Vagina (tissue), 2 donors: ENCODE data around the gene H1-8. TPM values are rescaled to one million over a fixed set of nuclear protein-coding genes. Genes with fewer than 3 reads are reported as not detected.
"Not testable (repeated sequence)": the region's sequence is repeated elsewhere in the genome, so short reads cannot be mapped to it uniquely, and the experiment has no call there.

Source experiments
- DNase-seq, 2 donors: peaks; one replicate each; pipeline ENCODE4 v3.0.0-alpha.2; 2017; ENCODE audit errors: extremely low spot score in 2 of 2
- H3K27ac ChIP-seq: fragments of 200-600 bp; sonication (generic); one replicate; pipeline ENCODE4 v1.5.1; 2019
- H3K27me3 ChIP-seq: fragments of 200-600 bp; sonication (generic); one replicate; pipeline ENCODE4 v1.5.1; 2019
- H3K36me3 ChIP-seq, 2 donors: fragments of 200-600 bp; sonication (generic); one replicate each; pipeline ENCODE4 v1.5.1; 2017 to 2019
- H3K4me1 ChIP-seq: fragments of 200-600 bp; sonication (generic); one replicate; pipeline ENCODE4 v1.5.1; 2019
- H3K4me3 ChIP-seq, 2 donors: fragments of 200-600 bp; sonication (generic); 1 replicate in 1 of 2; 2 replicates in 1 of 2; pipeline ENCODE4 v1.5.1; 2016 to 2019
- H3K9me3 ChIP-seq: fragments of 200-600 bp; sonication (generic); one replicate; pipeline ENCODE4 v1.5.1; 2019
- POLR2A ChIP-seq, 2 donors: fragments of 450-650 bp; IDR thresholded peaks; one replicate each; pipeline ENCODE4 v1.6.1; 2017; ENCODE audit warnings: antibody characterized with exemption in 2 of 2, mild to moderate bottlenecking in 2 of 2, moderate library complexity in 2 of 2
- POLR2AphosphoS5 ChIP-seq, 2 donors: sonication (generic); formaldehyde crosslinking; IDR thresholded peaks; one replicate each; pipeline ENCODE4 v1.9.0; 2017; ENCODE audit warnings: antibody characterized with exemption in 2 of 2, mild to moderate bottlenecking in 2 of 2, low read depth in 1 of 2; ENCODE audit not compliant: insufficient read depth in 1 of 2
- intact Hi-C: fragments of 100-400 bp; cut with DNase I; formaldehyde crosslinking; loops from one replicate; pipeline ENCODE4 v1.15.1; 2023
- total RNA-seq: library from RNA; depleted of rRNA; stranded (reverse); fragments of >200 nt; gene quantifications from one replicate; pipeline ENCODE4 v1.2.3, GENCODE V29; 2016
- TF ChIP-seq, protein P1 (sequence below), 3 experiments: fragments of 450-650 bp in 2 of 3; fragments of 200-600 bp in 1 of 3; sonication (generic) in 1 of 3; IDR thresholded peaks; one replicate each; pipeline ENCODE4 v1.5.1; 2017 to 2019; ENCODE audit warnings: antibody characterized with exemption in 3 of 3, mild to moderate bottlenecking in 2 of 3, moderate library complexity in 2 of 3

Gene H1-8
- total RNA-seq, 1 donor from 2014 or later, result not detected

- no peak for DNase-seq
- Histone ChIP-seq H3K4me3 (no peak overlapping the region), H3K27me3 (no peaks in the 10 kb centered on the region), H3K36me3 (peaks cover 0 to 12% of the 10 kb centered on the region in 2 donors), H3K27ac (no peak overlapping the region), H3K9me3 (no peaks in the 10 kb centered on the region), H3K4me1 (peaks cover 6% of the 10 kb centered on the region)
- intact Hi-C loops, result no loop called here
- TF ChIP-seq POLR2AphosphoS5 (IDR thresholded peaks at IDR 0.05; ENCODE audit: insufficient read depth in 1 of 2, low read depth in 1 of 2) (no peak), POLR2A (IDR thresholded peaks at IDR 0.05) (no peak)
- TF ChIP-seq, protein P1, sequence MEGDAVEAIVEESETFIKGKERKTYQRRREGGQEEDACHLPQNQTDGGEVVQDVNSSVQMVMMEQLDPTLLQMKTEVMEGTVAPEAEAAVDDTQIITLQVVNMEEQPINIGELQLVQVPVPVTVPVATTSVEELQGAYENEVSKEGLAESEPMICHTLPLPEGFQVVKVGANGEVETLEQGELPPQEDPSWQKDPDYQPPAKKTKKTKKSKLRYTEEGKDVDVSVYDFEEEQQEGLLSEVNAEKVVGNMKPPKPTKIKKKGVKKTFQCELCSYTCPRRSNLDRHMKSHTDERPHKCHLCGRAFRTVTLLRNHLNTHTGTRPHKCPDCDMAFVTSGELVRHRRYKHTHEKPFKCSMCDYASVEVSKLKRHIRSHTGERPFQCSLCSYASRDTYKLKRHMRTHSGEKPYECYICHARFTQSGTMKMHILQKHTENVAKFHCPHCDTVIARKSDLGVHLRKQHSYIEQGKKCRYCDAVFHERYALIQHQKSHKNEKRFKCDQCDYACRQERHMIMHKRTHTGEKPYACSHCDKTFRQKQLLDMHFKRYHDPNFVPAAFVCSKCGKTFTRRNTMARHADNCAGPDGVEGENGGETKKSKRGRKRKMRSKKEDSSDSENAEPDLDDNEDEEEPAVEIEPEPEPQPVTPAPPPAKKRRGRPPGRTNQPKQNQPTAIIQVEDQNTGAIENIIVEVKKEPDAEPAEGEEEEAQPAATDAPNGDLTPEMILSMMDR (IDR thresholded peaks at IDR 0.05), result no peak
Observed at GRCh38 chr3:129513705-129514104, 29.3 kb upstream of the H1-8 start.

GRCh38 chr3:129514110-129514509 is 28.9 kb upstream of the H1-8 start:
- no peak overlapping the region for H3K4me3 ChIP-seq
- peaks cover 6% of the 10 kb centered on the region for H3K4me1 ChIP-seq
- peaks cover 0 to 15% of the 10 kb centered on the region in 2 donors for H3K36me3 ChIP-seq
- H3K9me3 ChIP-seq, result no peaks in the 10 kb centered on the region
- H3K27ac ChIP-seq, result no peak overlapping the region
- TF ChIP-seq, protein P1 (IDR thresholded peaks at IDR 0.05), result no peak
- no peak for TF ChIP-seq POLR2AphosphoS5 (IDR thresholded peaks at IDR 0.05; ENCODE audit: insufficient read depth in 1 of 2, low read depth in 1 of 2)
- TF ChIP-seq POLR2A (IDR thresholded peaks at IDR 0.05), result no peak
- no peak for DNase-seq
- intact Hi-C loops, result no loop called here
- H3K27me3 ChIP-seq, result no peaks in the 10 kb centered on the region

- intact Hi-C loops, result no loop called here
Observed at GRCh38 chr3:129514563-129514962, 28.4 kb upstream of the H1-8 start.

GRCh38 chr3:129515108-129515820 is 27.7 kb upstream of the H1-8 start:
- H3K4me1 ChIP-seq, H3K27me3 ChIP-seq, H3K4me3 ChIP-seq, intact Hi-C loops, H3K27ac ChIP-seq, H3K9me3 ChIP-seq, DNase-seq: not testable (repeated sequence)
- H3K36me3 ChIP-seq, result peaks cover 0 to 23% of the 10 kb centered on the region in 2 donors

More at GRCh38 chr3:129514563-129514962, 28.4 kb upstream of the H1-8 start:
- no peaks in the 10 kb centered on the region for H3K9me3 ChIP-seq
- H3K36me3 ChIP-seq, result peaks cover 0 to 19% of the 10 kb centered on the region in 2 donors
- no peak overlapping the region for H3K4me3 ChIP-seq
- no peak for DNase-seq
- H3K27me3 ChIP-seq, result no peaks in the 10 kb centered on the region
- H3K27ac ChIP-seq, result no peak overlapping the region
- peaks cover 6% of the 10 kb centered on the region for H3K4me1 ChIP-seq
- TF ChIP-seq POLR2AphosphoS5 (IDR thresholded peaks at IDR 0.05; ENCODE audit: insufficient read depth in 1 of 2, low read depth in 1 of 2), result no peak
- TF ChIP-seq, protein P1 (IDR thresholded peaks at IDR 0.05), result no peak
- no peak for TF ChIP-seq POLR2A (IDR thresholded peaks at IDR 0.05)

DNA sequence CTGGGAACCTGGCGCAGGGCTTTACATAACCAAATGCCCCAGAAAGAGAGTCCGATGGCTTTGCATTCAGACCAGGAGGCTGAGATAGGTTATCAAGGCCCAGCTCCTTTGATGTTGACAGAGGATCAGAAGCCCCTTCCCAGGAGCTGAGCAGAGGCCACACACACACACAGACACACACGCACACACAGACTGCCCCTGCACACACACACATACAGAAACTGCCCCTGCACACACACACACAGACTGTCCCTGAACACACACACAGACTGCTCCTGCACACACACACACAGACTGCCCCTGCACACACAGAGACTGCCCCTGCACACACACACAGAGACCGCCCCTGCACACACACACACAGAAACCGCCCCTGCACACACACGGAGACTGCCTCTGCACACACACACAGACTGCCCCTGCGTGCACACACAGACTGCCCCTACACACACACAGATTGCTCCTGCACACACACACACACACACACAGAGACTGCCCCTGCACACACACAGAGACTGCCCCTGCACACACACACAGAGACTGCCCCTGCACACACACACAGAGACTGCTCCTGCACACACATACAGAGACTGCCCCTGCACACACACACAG is 27.0 kb upstream of the H1-8 start:
- peaks cover 0 to 23% of the 10 kb centered on the region in 2 donors for H3K36me3 ChIP-seq
- H3K9me3 ChIP-seq, intact Hi-C loops, H3K27me3 ChIP-seq, H3K4me1 ChIP-seq, DNase-seq, H3K27ac ChIP-seq, H3K4me3 ChIP-seq: not testable (repeated sequence)

DNA sequence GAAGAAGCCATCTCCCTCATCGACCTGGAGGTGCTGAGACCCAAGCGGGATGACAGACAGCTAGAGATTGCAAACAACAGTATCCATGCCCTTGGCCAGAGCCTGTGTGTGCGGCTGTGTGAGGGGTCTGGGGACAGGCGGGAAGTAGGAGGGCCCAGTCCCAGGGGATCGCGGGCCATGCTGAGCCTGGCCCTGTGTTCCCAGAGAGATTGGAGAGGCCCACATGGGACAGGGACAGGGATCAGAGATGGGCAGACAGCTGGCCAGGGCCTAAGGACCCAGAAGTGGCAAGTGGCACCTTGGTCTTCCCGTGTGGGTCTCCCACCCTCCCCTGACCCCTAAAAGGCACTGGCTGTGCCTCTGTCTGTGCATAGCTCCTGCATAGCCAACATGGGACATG is 25.5 kb upstream of the H1-8 start:
- Histone ChIP-seq H3K9me3 (no peaks in the 10 kb centered on the region), H3K27ac (no peak overlapping the region), H3K36me3 (peaks cover 0 to 23% of the 10 kb centered on the region in 2 donors), H3K4me3 (no peak overlapping the region), H3K27me3 (no peaks in the 10 kb centered on the region), H3K4me1 (peaks cover 6% of the 10 kb centered on the region)
- DNase-seq, result no peak
- no peak for TF ChIP-seq POLR2A (IDR thresholded peaks at IDR 0.05)
- no peak for TF ChIP-seq POLR2AphosphoS5 (IDR thresholded peaks at IDR 0.05; ENCODE audit: insufficient read depth in 1 of 2, low read depth in 1 of 2)
- TF ChIP-seq, protein P1 (IDR thresholded peaks at IDR 0.05), result no peak
- intact Hi-C loops, result no loop called here
